Progenitor cell of endocrine pancreas (in vitro differentiated cells): ENCODE measurements around the gene KCNQ1. TPM values are rescaled to one million over a fixed set of nuclear protein-coding genes. Genes with fewer than 3 reads are reported as not detected.

Source experiments
- DNase-seq: peaks from one replicate; pipeline ENCODE4 v3.0.0; 2021; ENCODE audit warnings: low spot score; ENCODE audit not compliant: unreplicated experiment
- H3K27ac Mint-ChIP-seq: 2 replicates; pipeline ENCODE4 v1.8.0; 2021; ENCODE audit warnings: mild to moderate bottlenecking, moderate library complexity, mixed read lengths
- H3K27me3 Mint-ChIP-seq: 2 replicates; pipeline ENCODE4 v1.8.0; 2021; ENCODE audit warnings: mixed read lengths
- H3K36me3 Mint-ChIP-seq: 2 replicates; pipeline ENCODE4 v1.8.0; 2022; ENCODE audit warnings: mixed read lengths; ENCODE audit not compliant: insufficient read depth
- H3K4me1 Mint-ChIP-seq: 2 replicates; pipeline ENCODE4 v1.8.0; 2021; ENCODE audit warnings: low read depth, mixed read lengths
- H3K4me3 Mint-ChIP-seq: 2 replicates; pipeline ENCODE4 v1.8.0; 2021; ENCODE audit warnings: low read depth, mild to moderate bottlenecking, moderate library complexity, mixed read lengths
- H3K9me3 Mint-ChIP-seq: 2 replicates; pipeline ENCODE4 v1.8.0; 2021; ENCODE audit warnings: low read depth, mixed read lengths
- total RNA-seq: library from RNA; stranded (reverse); gene quantifications from 2 replicates; pipeline ENCODE4 v1.2.1, GENCODE V29; 2021
- TF ChIP-seq, protein P1 (sequence below): fragments of 200-600 bp; sonication (generic); IDR thresholded peaks from one replicate; pipeline ENCODE4 v1.5.0; 2021; ENCODE audit warnings: antibody characterized with exemption, mild to moderate bottlenecking; ENCODE audit not compliant: unreplicated experiment

KCNQ1 gene
- total RNA-seq, 1 donor from 2014 or later: 3.3 TPM

DNA sequence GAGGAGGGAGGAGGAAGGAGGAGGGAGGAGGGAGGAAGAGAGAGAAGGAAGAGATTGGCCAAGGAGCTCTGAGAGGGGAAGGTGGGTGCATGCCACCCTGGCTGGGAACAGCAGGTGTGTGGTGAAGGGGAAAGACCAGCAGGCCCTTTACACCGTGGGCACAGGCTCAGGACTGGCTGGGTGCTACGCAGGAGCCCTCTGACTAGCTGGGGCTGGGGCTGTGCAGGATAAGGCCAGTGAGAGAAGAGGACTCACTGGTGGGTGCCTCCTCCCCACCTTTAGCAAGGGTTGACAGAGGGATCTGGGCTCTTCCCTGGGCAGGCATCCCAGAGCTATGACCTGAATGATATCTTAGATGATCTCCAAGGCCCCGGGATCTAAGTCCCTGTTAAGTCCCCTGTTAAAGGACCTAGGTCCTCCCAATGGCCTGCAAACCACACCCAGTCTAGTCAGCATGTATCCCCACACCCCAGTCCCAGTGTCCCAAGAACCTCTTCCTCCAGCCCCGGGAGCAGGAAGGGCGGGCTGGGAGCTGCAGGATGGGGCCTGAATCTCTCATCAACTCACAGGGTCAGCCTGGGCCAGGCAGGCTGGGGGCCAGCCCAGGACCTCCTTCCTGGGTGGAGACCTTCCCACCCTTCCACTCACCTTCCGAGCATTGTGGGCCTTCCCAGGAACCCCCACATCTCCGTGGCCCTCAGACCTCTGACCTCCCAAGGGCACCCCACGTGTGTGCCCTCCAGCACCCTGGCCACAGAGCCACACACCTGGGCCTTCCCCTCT, 385.4 kb downstream of the KCNQ1 start:
- no peak overlapping the region for H3K4me3 Mint-ChIP-seq
- peaks cover 17% of the 10 kb centered on the region for H3K9me3 Mint-ChIP-seq
- DNase-seq: no peak
- H3K27me3 Mint-ChIP-seq: peaks cover 24% of the 10 kb centered on the region
- H3K36me3 Mint-ChIP-seq: peaks cover 8% of the 10 kb centered on the region
- H3K27ac Mint-ChIP-seq: peak overlapping the region; percentile 64
- TF ChIP-seq, protein P1, sequence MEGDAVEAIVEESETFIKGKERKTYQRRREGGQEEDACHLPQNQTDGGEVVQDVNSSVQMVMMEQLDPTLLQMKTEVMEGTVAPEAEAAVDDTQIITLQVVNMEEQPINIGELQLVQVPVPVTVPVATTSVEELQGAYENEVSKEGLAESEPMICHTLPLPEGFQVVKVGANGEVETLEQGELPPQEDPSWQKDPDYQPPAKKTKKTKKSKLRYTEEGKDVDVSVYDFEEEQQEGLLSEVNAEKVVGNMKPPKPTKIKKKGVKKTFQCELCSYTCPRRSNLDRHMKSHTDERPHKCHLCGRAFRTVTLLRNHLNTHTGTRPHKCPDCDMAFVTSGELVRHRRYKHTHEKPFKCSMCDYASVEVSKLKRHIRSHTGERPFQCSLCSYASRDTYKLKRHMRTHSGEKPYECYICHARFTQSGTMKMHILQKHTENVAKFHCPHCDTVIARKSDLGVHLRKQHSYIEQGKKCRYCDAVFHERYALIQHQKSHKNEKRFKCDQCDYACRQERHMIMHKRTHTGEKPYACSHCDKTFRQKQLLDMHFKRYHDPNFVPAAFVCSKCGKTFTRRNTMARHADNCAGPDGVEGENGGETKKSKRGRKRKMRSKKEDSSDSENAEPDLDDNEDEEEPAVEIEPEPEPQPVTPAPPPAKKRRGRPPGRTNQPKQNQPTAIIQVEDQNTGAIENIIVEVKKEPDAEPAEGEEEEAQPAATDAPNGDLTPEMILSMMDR: no peak
- peaks cover 8% of the 10 kb centered on the region for H3K4me1 Mint-ChIP-seq

GRCh38 chr11:2830886-2831285, 386.1 kb downstream of the KCNQ1 start:
- TF ChIP-seq, protein P1: no peak
- H3K27me3 Mint-ChIP-seq: peaks cover 31% of the 10 kb centered on the region

DNA sequence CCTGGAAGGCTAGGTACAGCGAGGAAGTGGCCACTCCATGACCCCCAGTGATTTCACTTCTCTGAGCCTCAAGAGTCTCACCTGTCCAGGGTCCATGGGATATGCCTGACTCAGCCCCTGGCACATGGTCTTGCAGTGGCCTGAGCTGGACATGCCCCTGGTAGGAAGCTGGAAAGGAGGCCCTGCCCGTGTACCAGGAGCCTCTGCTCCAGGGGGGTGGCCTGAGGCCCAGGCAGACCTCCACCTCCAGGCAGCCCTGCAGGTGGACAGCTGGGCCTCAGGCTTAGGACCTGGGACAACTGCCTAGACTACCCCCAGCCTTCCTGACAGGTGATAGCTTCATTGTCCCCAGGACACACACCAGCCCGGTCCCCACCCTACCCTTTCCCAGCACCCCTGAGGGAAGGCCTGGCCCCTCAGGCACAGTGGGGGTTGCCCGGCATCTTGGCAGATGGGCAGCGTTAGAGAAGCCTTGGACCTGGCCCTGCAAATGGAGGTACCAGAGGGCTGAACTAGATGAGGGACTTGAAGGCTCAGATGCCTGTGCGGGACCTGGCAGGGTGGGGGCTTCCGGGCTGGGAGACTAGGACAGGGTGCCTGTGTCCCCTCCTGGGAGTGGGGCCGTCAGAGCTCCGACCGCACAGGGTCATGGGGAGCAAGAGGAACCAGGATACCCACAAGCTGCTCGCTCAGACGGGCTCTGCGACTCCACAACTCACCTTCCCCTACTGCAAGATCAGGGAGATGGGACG, 387.1 kb downstream of the KCNQ1 start:
- no peak for DNase-seq
- peaks cover 34% of the 10 kb centered on the region for H3K27me3 Mint-ChIP-seq
- TF ChIP-seq, protein P1: no peak
- peaks cover 10% of the 10 kb centered on the region for H3K4me1 Mint-ChIP-seq
- H3K4me3 Mint-ChIP-seq: no peak overlapping the region
- no peak overlapping the region for H3K27ac Mint-ChIP-seq
- H3K9me3 Mint-ChIP-seq: peaks cover 17% of the 10 kb centered on the region
- H3K36me3 Mint-ChIP-seq: peaks cover 8% of the 10 kb centered on the region

More at GRCh38 chr11:2830886-2831285, 386.1 kb downstream of the KCNQ1 start:
- Mint-ChIP-seq H3K4me3 (no peak overlapping the region), H3K27ac (peak overlapping the region; percentile 64), H3K36me3 (peaks cover 8% of the 10 kb centered on the region), H3K9me3 (peaks cover 17% of the 10 kb centered on the region), H3K4me1 (peaks cover 5% of the 10 kb centered on the region)
- no peak for DNase-seq

DNA sequence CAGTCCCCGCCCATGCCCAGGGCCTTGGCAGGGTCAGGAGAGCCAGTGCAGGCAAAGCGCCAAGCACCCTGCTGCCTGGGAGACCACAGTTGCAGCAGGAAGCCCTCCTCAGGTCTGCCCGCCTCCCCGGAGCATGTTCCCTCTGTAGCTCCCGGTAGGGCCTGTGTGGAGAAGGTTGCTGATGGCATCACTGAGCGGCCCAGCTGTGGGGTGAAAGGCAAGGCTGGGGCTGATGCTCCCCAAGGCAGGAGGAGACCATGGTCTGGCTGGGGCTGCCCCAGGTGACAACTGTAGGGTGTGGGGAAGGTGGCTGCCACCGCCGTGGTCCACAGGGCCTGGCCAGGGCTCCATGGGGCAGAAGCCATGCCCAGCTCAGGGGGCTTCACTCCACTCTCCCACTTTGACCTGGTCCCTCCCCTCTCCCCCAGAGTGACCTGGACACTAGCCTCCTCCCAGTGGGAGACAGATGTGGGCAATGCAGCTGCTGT, 387.8 kb downstream of the KCNQ1 start:
- TF ChIP-seq, protein P1: no peak
- no peak for DNase-seq
- Mint-ChIP-seq H3K36me3 (peaks cover 8% of the 10 kb centered on the region), H3K27ac (no peak overlapping the region), H3K9me3 (peaks cover 17% of the 10 kb centered on the region), H3K27me3 (peaks cover 33% of the 10 kb centered on the region), H3K4me1 (peaks cover 14% of the 10 kb centered on the region), H3K4me3 (no peak overlapping the region)

DNA sequence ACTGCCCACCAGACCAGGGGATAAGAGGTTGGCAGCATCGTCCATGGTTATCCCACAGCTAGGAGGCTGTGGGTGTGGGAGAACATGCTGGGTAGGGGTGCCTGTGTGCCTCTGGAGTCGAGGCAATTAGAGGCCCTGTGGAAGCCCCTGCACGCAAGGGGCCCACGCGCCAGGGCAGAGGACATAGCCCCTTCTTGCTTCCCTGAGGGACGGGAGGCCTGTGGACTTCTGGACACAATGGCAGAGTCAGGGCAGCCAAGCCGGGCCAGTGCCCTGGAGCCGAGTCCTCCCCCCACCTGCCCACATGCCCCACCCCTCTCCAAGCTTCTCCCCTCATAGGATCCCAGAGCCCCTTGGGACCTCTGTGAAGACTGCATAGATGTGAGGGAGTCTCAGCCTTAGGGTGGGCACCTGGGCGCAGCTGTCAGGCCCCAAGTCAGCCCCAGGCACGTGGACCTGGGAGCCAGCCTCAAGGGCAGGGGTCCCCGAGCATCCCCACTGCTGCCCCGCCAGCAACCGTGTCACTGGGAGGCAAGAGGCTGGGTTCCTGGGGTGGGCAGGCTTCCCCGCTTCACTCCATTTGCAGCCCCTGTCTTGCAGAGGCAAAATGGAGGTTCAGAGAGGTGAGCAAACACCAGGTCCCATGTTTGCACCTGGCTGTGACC, 388.4 kb downstream of the KCNQ1 start:
- DNase-seq: no peak
- peaks cover 18% of the 10 kb centered on the region for H3K4me1 Mint-ChIP-seq
- peaks cover 6% of the 10 kb centered on the region for H3K36me3 Mint-ChIP-seq
- H3K27me3 Mint-ChIP-seq: peaks cover 26% of the 10 kb centered on the region
- peaks cover 15% of the 10 kb centered on the region for H3K9me3 Mint-ChIP-seq
- no peak overlapping the region for H3K4me3 Mint-ChIP-seq
- TF ChIP-seq, protein P1: no peak
- H3K27ac Mint-ChIP-seq: no peak overlapping the region
